K562 (cell line): ENCODE results near the gene GMPR. TPM values are rescaled to one million over a fixed set of nuclear protein-coding genes. Genes with fewer than 3 reads are reported as not detected.

Source experiments
- ATAC-seq: fragments of 200-7000 bp; cut with Tn5 transposase; 3 replicates; pipeline ENCODE4 v1.9.1; 2020; ENCODE audit warnings: moderate library complexity
- BruUV-seq: library from RNA; stranded (reverse); fragments of 400-500 nt; replicated peaks from 2 replicates; lab custom pipeline; 2021; lab: Mats Ljungman, UMichigan
- CTCF ChIA-PET: fragments of 300-600 bp; formaldehyde crosslinking; extraction: SDS; loops from one replicate; lab custom pipeline; 2021; ENCODE audit warnings: low intra/inter-chr PET ratio; lab: Yijun Ruan, JAX
- POLR2A ChIA-PET: fragments of 300-600, 350-650 bp; sonication (Branson Sonifier 250); formaldehyde crosslinking; extraction: SDS; loops from one replicate; lab custom pipeline; 2021; ENCODE audit warnings: antibody characterized with exemption, inconsistent platforms; lab: Yijun Ruan, JAX
- DNase-seq, 4 experiments: peaks; one replicate each; pipeline versions ENCODE4 v3.0.0 to v3.0.0-alpha.2; 2011 to 2018; ENCODE audit warnings: low spot score in 3 of 4, mixed read lengths in 3 of 4; ENCODE audit errors: extremely low read depth in 1 of 4
- FAIRE-seq: peaks from 2 replicates; lab custom pipeline; 2011; peaks lifted over from hg19 to GRCh38; lab: Jason Lieb, UNC
- H2AFZ ChIP-seq: 2 replicates; pipeline ENCODE4 v1.6.0; 2011; ENCODE audit warnings: low read depth, low read length, control low read depth, inconsistent platforms
- H3K27ac ChIP-seq: fragments of 200-600 bp; 3 replicates; pipeline ENCODE4 v1.8.0; 2011; ENCODE audit warnings: low read depth, mild to moderate bottlenecking, control low read depth, inconsistent platforms, low read length, moderate library complexity, mixed read lengths; ENCODE audit errors: extremely low read depth
- H3K27me3 ChIP-seq, 2 experiments: fragments of 300-600 bp in 1 of 2; 2 replicates in 1 of 2; 3 replicates in 1 of 2; pipeline versions ENCODE4 v1.6.0 to v1.8.0; 2011; ENCODE audit warnings: inconsistent platforms in 2 of 2, low read length in 2 of 2, mild to moderate bottlenecking in 1 of 2, mixed read lengths in 1 of 2, moderate library complexity in 1 of 2; ENCODE audit not compliant: control insufficient read depth in 2 of 2, insufficient read depth in 2 of 2
- H3K36me3 ChIP-seq: fragments of 300-600 bp; 3 replicates; pipeline ENCODE4 v1.8.0; 2011; ENCODE audit warnings: mild to moderate bottlenecking, low read length, inconsistent platforms; ENCODE audit not compliant: control insufficient read depth, insufficient read depth
- H3K4me1 ChIP-seq, 2 experiments: fragments of 200-600 bp in 1 of 2; replicated peaks in 1 of 2; 2 replicates in 1 of 2; 3 replicates in 1 of 2; pipeline versions ENCODE4 v1.5.1 to v1.8.0; 2011; ENCODE audit warnings: inconsistent platforms in 2 of 2, low read length in 2 of 2, mild to moderate bottlenecking in 1 of 2, mixed read lengths in 1 of 2, moderate library complexity in 1 of 2; ENCODE audit not compliant: control insufficient read depth in 2 of 2, insufficient read depth in 2 of 2
- H3K4me2 ChIP-seq: 2 replicates; pipeline ENCODE4 v1.6.1; 2011; ENCODE audit warnings: low read length, control low read depth, inconsistent platforms, mixed read lengths; ENCODE audit not compliant: insufficient read depth
- H3K4me3 ChIP-seq: fragments of 200-600 bp; sonication (generic), shearing (Covaris generic); 2 replicates; pipeline ENCODE4 v1.5.1; 2016; ENCODE audit warnings: control low read depth, inconsistent platforms
- H3K79me2 ChIP-seq: fragments of 200-600 bp; 3 replicates; pipeline ENCODE4 v1.8.0; 2011; ENCODE audit warnings: low read length, inconsistent platforms; ENCODE audit not compliant: control insufficient read depth, insufficient read depth
- H3K9ac ChIP-seq, 2 experiments: 2 replicates each; pipeline versions ENCODE4 v1.6.0 to v1.6.1; 2011; ENCODE audit warnings: low read depth in 2 of 2, low read length in 2 of 2, control low read depth in 1 of 2, inconsistent platforms in 1 of 2, mild to moderate bottlenecking in 1 of 2, mixed read lengths in 1 of 2; ENCODE audit not compliant: insufficient read depth in 1 of 2
- H3K9me1 ChIP-seq: one replicate; pipeline ENCODE4 v1.6.0; 2011; ENCODE audit warnings: inconsistent platforms, mild to moderate bottlenecking, low read length, moderate library complexity; ENCODE audit not compliant: control insufficient read depth, insufficient read depth
- H3K9me3 ChIP-seq: replicated peaks from 2 replicates; pipeline ENCODE4 v1.5.1; 2011; ENCODE audit warnings: low read depth, low read length, inconsistent platforms; ENCODE audit not compliant: control insufficient read depth, insufficient read depth
- H4K20me1 ChIP-seq: replicated peaks from 2 replicates; pipeline ENCODE4 v1.6.1; 2011; ENCODE audit warnings: low read length, inconsistent platforms, mixed read lengths; ENCODE audit not compliant: control insufficient read depth, insufficient read depth
- DACH1 ChIP-seq: fragments of 450-650 bp; IDR thresholded peaks from 2 replicates; pipeline ENCODE4 v1.6.1; 2018; ENCODE audit not compliant: partially characterized antibody
- FOXM1 ChIP-seq, 2 experiments: fragments of 450-650 bp in 1 of 2; sonication (generic) in 1 of 2; formaldehyde crosslinking in 1 of 2; IDR thresholded peaks; 2 replicates each; pipeline versions ENCODE4 v1.6.1 to v1.9.0; 2017 to 2022; ENCODE audit warnings: low read depth in 2 of 2, mild to moderate bottlenecking in 2 of 2, missing genetic modification reagents in 1 of 2, moderate library complexity in 1 of 2
- HCFC1 ChIP-seq: IDR thresholded peaks from 2 replicates; pipeline ENCODE4 v1.6.1; 2012; ENCODE audit warnings: low read depth, low read length, improper control_type of control experiment
- NR3C1 ChIP-seq: sonication (generic); formaldehyde crosslinking; IDR thresholded peaks from 2 replicates; pipeline ENCODE4 v1.8.1; 2022; ENCODE audit warnings: missing genetic modification reagents
- ZBTB7A ChIP-seq: IDR thresholded peaks from 2 replicates; pipeline ENCODE4 v1.6.1; 2011; ENCODE audit warnings: low read depth, mild to moderate bottlenecking, low read length, moderate library complexity, borderline replicate concordance; ENCODE audit not compliant: control insufficient read depth
- ZKSCAN3 ChIP-seq: fragments of 250-450 bp; sonication (Bioruptor Pico); IDR thresholded peaks from 2 replicates; pipeline ENCODE4 v1.4.0; 2020
- ZKSCAN8 ChIP-seq: fragments of 200-800 bp; sonication (Bioruptor generic); IDR thresholded peaks from 2 replicates; pipeline ENCODE4 v1.6.1; 2016; ENCODE audit warnings: missing genetic modification characterization, missing compliant biosample characterization
- ZNF324 ChIP-seq: fragments of 250-450 bp; sonication (Bioruptor Pico); IDR thresholded peaks from 2 replicates; pipeline ENCODE4 v1.4.0; 2020; ENCODE audit warnings: mild to moderate bottlenecking
- WGBS: fragments of 100-300 bp; shearing (Covaris generic); methylation state at CpG from one replicate; pipeline ENCODE4 v1.1.6; 2016; ENCODE audit warnings: low coverage, mixed read lengths; ENCODE audit not compliant: insufficient coverage; ENCODE audit errors: missing lambda C conversion rate; 5-methylcytosine and 5-hydroxymethylcytosine counted together
- in situ Hi-C: fragments of 300-500 bp; cut with MboI; formaldehyde crosslinking; loops from 4 replicates; pipeline ENCODE4 v1.15.0; 2018; ENCODE audit warnings: inconsistent platforms, mixed read lengths
- intact Hi-C: fragments of 100-400 bp; cut with micrococcal nuclease; formaldehyde crosslinking; loops from 2 replicates; pipeline ENCODE4 v1.14.2; 2022
- polyA plus RNA-seq, 8 experiments: library from polyadenylated mRNA; depleted of rRNA in 4 of 8; stranded (reverse) in 5 of 8; unstranded in 3 of 8; fragments of >200 nt; fragmentation: Nextera tagmentation in 2 of 8; fragmentation: Illumina TruSeq in 1 of 8; extraction: Ambion mirVana in 2 of 8; extraction: Trizol in 1 of 8; gene quantifications; 2 replicates each; pipeline versions ENCODE4 v1.2.1 to v1.2.3, GENCODE V29; 2011 to 2014; ENCODE audit warnings: inconsistent platforms in 1 of 8, missing spikeins in 1 of 8
- total RNA-seq, 7 experiments: library from RNA; depleted of rRNA in 6 of 7; stranded (reverse); fragments of >200 nt in 6 of 7; fragmentation: Illumina TruSeq in 2 of 7; extraction: Trizol in 2 of 7; gene quantifications; 2 replicates each; pipeline versions ENCODE4 v1.2.1 to v1.2.3, GENCODE V29; 2011 to 2021; ENCODE audit warnings: low replicate concordance in 1 of 7
- TF ChIP-seq, protein P1 (sequence below): fragments of 450-650 bp; formaldehyde crosslinking; IDR thresholded peaks from 2 replicates; pipeline ENCODE4 v1.4.0; 2020; ENCODE audit warnings: mild to moderate bottlenecking, moderate library complexity
- TF ChIP-seq, protein P2 (sequence below): fragments of 450-650 bp; IDR thresholded peaks from 2 replicates; pipeline ENCODE4 v1.6.1; 2016; ENCODE audit warnings: missing biosample characterization, missing genetic modification characterization
- TF ChIP-seq, protein P3 (sequence below): conservative IDR thresholded peaks from 2 replicates; pipeline ENCODE4 v1.6.1; 2011; ENCODE audit warnings: low read depth, mild to moderate bottlenecking, low read length; ENCODE audit not compliant: control insufficient read depth
- TF ChIP-seq, protein P4 (sequence below): sonication (generic); formaldehyde crosslinking; IDR thresholded peaks from 2 replicates; pipeline ENCODE4 v1.8.1; 2023; ENCODE audit warnings: mild to moderate bottlenecking, missing genetic modification reagents

Gene GMPR
- total and polyA plus RNA-seq, 9 of the 15 experiments (the other 6 are each of a cell fraction or from before 2014, with no cell fraction given): 34.6 to 83.7 (median 49.8) TPM

DNA sequence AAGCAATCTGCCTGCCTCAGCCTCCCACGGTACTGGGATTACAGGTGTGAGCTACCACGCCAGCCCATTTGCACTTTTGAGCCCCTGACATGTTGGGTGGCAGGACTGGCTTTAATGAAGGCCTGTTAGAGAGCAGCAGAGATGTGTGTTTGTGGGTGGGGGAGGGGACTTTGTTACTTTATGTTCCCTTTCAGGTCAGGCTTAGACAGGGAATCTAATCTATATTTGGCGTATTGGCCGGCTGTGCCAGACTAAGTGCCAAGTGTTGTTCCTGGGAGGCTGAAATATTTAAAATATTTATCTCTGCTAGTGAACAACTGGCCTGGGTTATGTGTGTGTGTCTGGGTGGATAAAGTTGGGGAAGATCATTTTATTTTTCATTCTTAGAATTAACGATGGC is 6.1 kb downstream of the GMPR start:
- ChIA-PET POLR2A (interaction anchor here (0.8 to 2.2 kb wide), 4 partner anchors 8 to 33 kb away, joined by 3 to 14 read pairs (median 4); no protein-coding TSS in a partner anchor), CTCF (no interaction called here)
- BruUV-seq: no TSS peak

More for the DNA sequence above, 6.1 kb downstream of the GMPR start:
- peaks cover 58% of the 10 kb centered on the region for H3K79me2 ChIP-seq
- WGBS: 91% methylated on average over 5 of the region's 5 CpGs
- H3K4me3 ChIP-seq: no peak overlapping the region
- ATAC-seq: no peak
- peaks cover 9% of the 10 kb centered on the region; the same call in 1 of the 2 replicates for H4K20me1 ChIP-seq
- H3K27me3 ChIP-seq: no peaks in the 10 kb centered on the region
- no peak for DNase-seq
- H3K9me3 ChIP-seq: no peaks in the 10 kb centered on the region
- H3K4me1 ChIP-seq: peaks cover 28 to 31% of the 10 kb centered on the region in 2 experiments
- peaks cover 58% of the 10 kb centered on the region for H3K36me3 ChIP-seq
- no peak overlapping the region for H2AFZ ChIP-seq
- H3K9ac ChIP-seq: peak overlapping the region in 1 of 2 experiments; percentile 24; a peak in 1 of 4 replicates
- no peak overlapping the region for H3K27ac ChIP-seq
- no peaks in the 10 kb centered on the region for H3K9me1 ChIP-seq
- TF ChIP-seq ZNF324 (CRISPR knock-in tag): no peak
- TF ChIP-seq, protein P1, sequence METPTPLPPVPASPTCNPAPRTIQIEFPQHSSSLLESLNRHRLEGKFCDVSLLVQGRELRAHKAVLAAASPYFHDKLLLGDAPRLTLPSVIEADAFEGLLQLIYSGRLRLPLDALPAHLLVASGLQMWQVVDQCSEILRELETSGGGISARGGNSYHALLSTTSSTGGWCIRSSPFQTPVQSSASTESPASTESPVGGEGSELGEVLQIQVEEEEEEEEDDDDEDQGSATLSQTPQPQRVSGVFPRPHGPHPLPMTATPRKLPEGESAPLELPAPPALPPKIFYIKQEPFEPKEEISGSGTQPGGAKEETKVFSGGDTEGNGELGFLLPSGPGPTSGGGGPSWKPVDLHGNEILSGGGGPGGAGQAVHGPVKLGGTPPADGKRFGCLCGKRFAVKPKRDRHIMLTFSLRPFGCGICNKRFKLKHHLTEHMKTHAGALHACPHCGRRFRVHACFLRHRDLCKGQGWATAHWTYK (CRISPR knock-in tag): no peak
- TF ChIP-seq HCFC1: no peak
- TF ChIP-seq ZBTB7A: no peak
- TF ChIP-seq DACH1: no peak
- TF ChIP-seq, protein P2, sequence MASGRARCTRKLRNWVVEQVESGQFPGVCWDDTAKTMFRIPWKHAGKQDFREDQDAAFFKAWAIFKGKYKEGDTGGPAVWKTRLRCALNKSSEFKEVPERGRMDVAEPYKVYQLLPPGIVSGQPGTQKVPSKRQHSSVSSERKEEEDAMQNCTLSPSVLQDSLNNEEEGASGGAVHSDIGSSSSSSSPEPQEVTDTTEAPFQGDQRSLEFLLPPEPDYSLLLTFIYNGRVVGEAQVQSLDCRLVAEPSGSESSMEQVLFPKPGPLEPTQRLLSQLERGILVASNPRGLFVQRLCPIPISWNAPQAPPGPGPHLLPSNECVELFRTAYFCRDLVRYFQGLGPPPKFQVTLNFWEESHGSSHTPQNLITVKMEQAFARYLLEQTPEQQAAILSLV: no peak
- no peak for TF ChIP-seq ZKSCAN8
- TF ChIP-seq, protein P3, sequence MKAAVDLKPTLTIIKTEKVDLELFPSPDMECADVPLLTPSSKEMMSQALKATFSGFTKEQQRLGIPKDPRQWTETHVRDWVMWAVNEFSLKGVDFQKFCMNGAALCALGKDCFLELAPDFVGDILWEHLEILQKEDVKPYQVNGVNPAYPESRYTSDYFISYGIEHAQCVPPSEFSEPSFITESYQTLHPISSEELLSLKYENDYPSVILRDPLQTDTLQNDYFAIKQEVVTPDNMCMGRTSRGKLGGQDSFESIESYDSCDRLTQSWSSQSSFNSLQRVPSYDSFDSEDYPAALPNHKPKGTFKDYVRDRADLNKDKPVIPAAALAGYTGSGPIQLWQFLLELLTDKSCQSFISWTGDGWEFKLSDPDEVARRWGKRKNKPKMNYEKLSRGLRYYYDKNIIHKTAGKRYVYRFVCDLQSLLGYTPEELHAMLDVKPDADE: no peak
- TF ChIP-seq, protein P4, sequence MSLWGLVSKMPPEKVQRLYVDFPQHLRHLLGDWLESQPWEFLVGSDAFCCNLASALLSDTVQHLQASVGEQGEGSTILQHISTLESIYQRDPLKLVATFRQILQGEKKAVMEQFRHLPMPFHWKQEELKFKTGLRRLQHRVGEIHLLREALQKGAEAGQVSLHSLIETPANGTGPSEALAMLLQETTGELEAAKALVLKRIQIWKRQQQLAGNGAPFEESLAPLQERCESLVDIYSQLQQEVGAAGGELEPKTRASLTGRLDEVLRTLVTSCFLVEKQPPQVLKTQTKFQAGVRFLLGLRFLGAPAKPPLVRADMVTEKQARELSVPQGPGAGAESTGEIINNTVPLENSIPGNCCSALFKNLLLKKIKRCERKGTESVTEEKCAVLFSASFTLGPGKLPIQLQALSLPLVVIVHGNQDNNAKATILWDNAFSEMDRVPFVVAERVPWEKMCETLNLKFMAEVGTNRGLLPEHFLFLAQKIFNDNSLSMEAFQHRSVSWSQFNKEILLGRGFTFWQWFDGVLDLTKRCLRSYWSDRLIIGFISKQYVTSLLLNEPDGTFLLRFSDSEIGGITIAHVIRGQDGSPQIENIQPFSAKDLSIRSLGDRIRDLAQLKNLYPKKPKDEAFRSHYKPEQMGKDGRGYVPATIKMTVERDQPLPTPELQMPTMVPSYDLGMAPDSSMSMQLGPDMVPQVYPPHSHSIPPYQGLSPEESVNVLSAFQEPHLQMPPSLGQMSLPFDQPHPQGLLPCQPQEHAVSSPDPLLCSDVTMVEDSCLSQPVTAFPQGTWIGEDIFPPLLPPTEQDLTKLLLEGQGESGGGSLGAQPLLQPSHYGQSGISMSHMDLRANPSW: no peak
- no peak for TF ChIP-seq NR3C1 (CRISPR knock-in tag)
- TF ChIP-seq FOXM1 (IDR thresholded peaks at IDR 0.05; ENCODE audit: low read depth): no peak
- no peak for TF ChIP-seq FOXM1 (CRISPR knock-in tag; IDR thresholded peaks at IDR 0.05; ENCODE audit: low read depth)
- no peak for TF ChIP-seq ZKSCAN3
- in situ Hi-C loops: no loop called here
- FAIRE-seq: no peak
- H3K4me2 ChIP-seq: no peak overlapping the region
- intact Hi-C loops: no loop called here
